Body of pancreas (tissue), 4 donors: Measurements from ENCODE around the gene ADD1. TPM values are rescaled to one million over a fixed set of nuclear protein-coding genes. Genes with fewer than 3 reads are reported as not detected.

Experiments used
- ATAC-seq: fragments of 150-250 bp; one replicate; pipeline ENCODE4 v1.9.1; 2016
- DNase-seq, 4 donors: peaks; one replicate each; pipeline ENCODE4 v3.0.0-alpha.2; 2019
- H3K27ac ChIP-seq, 4 donors: fragments of 200-600 bp; sonication (generic); 1 replicate in 3 of 4; 2 replicates in 1 of 4; pipeline versions ENCODE4 v1.5.1 to v1.6.1; 2016 to 2019; ENCODE audit warnings: mild to moderate bottlenecking in 1 of 4, mixed read lengths in 1 of 4, moderate library complexity in 1 of 4
- H3K27me3 ChIP-seq, 2 donors: fragments of 200-600 bp; sonication (generic); one replicate each; pipeline ENCODE4 v1.6.0; 2016; ENCODE audit warnings: mild to moderate bottlenecking in 1 of 2
- H3K36me3 ChIP-seq, 2 donors: fragments of 200-600 bp; sonication (generic); replicated peaks in 1 of 2; 2 replicates each; pipeline ENCODE4 v1.5.1; 2016; ENCODE audit warnings: low read depth in 2 of 2; ENCODE audit not compliant: insufficient read depth in 1 of 2
- H3K4me1 ChIP-seq: fragments of 200-600 bp; sonication (generic); one replicate; pipeline ENCODE4 v1.6.0; 2016
- H3K4me3 ChIP-seq, 2 donors: fragments of 200-600 bp; sonication (generic); 1 replicate in 1 of 2; 2 replicates in 1 of 2; pipeline ENCODE4 v1.5.1; 2016 to 2019
- H3K9me3 ChIP-seq, 3 donors: fragments of 200-600 bp; sonication (generic); 1 replicate in 2 of 3; 2 replicates in 1 of 3; pipeline ENCODE4 v1.5.1; 2016
- CTCF ChIP-seq, 7 experiments: fragments of 450-650 bp in 4 of 7; fragments of 200-600 bp in 3 of 7; sonication (generic) in 3 of 7; IDR thresholded peaks; one replicate each; pipeline ENCODE4 v1.5.1; 2016 to 2019; ENCODE audit warnings: antibody characterized with exemption in 7 of 7
- POLR2A ChIP-seq, 3 donors: fragments of 450-650 bp; IDR thresholded peaks; one replicate each; pipeline ENCODE4 v1.6.1; 2016; ENCODE audit warnings: antibody characterized with exemption in 3 of 3, mild to moderate bottlenecking in 2 of 3
- WGBS, 2 donors: methylation state at CpG; one replicate each; pipeline ENCODE4 v1.1.5; 2017; 5-methylcytosine and 5-hydroxymethylcytosine counted together
- intact Hi-C: fragments of 100-400 bp; cut with DNase I; formaldehyde crosslinking; loops from one replicate; pipeline ENCODE4 v1.15.1; 2023
- total RNA-seq, 2 donors: library from RNA; depleted of rRNA; stranded (reverse); fragments of >200 nt; gene quantifications; one replicate each; pipeline ENCODE4 v1.1.0, GENCODE V29; 2016

ADD1 gene
- total RNA-seq, 2 donors from 2014 or later = 84.1 to 266 TPM

GRCh38 chr4:2861631-2862436 is 18.2 kb downstream of the ADD1 start:
- ATAC-seq (no peak), DNase-seq (no peak)
- TF ChIP-seq CTCF (IDR thresholded peaks at IDR 0.05) = no peak
- TF ChIP-seq POLR2A (IDR thresholded peaks at IDR 0.05) = no peak
- Histone ChIP-seq H3K36me3 (no peaks in the 10 kb centered on the region), H3K4me3 (no peak overlapping the region), H3K9me3 (no peaks in the 10 kb centered on the region), H3K4me1 (peaks cover 92% of the 10 kb centered on the region), H3K27ac (peak overlapping the region in 3 of 4 donors; percentile 35 to 76 (median 52)), H3K27me3 (no peaks in the 10 kb centered on the region)
- intact Hi-C loops = no loop called here
- 78 to 81% methylated on average over 4 of the region's 4 CpGs for WGBS, 2 donors

GRCh38 chr4:2862528-2862927 is 18.9 kb downstream of the ADD1 start:
- ATAC-seq (peak; percentile 38), DNase-seq (peak in 1 of 4 donors; percentile 19)
- Histone ChIP-seq H3K9me3 (no peaks in the 10 kb centered on the region), H3K27ac (peak overlapping the region in 2 of 4 donors; percentile 37 to 52), H3K4me3 (no peak overlapping the region), H3K4me1 (peaks cover 93% of the 10 kb centered on the region), H3K36me3 (no peaks in the 10 kb centered on the region), H3K27me3 (no peaks in the 10 kb centered on the region)
- intact Hi-C loops = no loop called here
- TF ChIP-seq CTCF (IDR thresholded peaks at IDR 0.05) (no peak), POLR2A (IDR thresholded peaks at IDR 0.05) (no peak)
- 37 to 44% methylated on average over 1 of the region's 1 CpG for WGBS, 2 donors

- H3K9me3 ChIP-seq = no peaks in the 10 kb centered on the region
- no peak for DNase-seq
- peaks cover 96% of the 10 kb centered on the region for H3K4me1 ChIP-seq
- no peaks in the 10 kb centered on the region for H3K27me3 ChIP-seq
- no peak for ATAC-seq
- intact Hi-C loops = no loop called here
- H3K27ac ChIP-seq = no peak overlapping the region
- TF ChIP-seq CTCF (IDR thresholded peaks at IDR 0.05) (no peak), POLR2A (IDR thresholded peaks at IDR 0.05) (no peak)
- no peaks in the 10 kb centered on the region for H3K36me3 ChIP-seq
- no peak overlapping the region for H3K4me3 ChIP-seq
Measured at GRCh38 chr4:2863649-2864048, 20.0 kb downstream of the ADD1 start.

GRCh38 chr4:2865196-2865780 is 21.6 kb downstream of the ADD1 start:
- Histone ChIP-seq H3K4me1 (peaks cover 97% of the 10 kb centered on the region), H3K27me3 (no peaks in the 10 kb centered on the region), H3K27ac (peak overlapping the region in 1 of 4 donors; percentile 58), H3K9me3 (no peaks in the 10 kb centered on the region), H3K4me3 (no peak overlapping the region), H3K36me3 (no peaks in the 10 kb centered on the region)
- WGBS, 2 donors = 8 to 13% methylated on average over 2 of the region's 2 CpGs
- intact Hi-C loops = no loop called here
- TF ChIP-seq POLR2A (IDR thresholded peaks at IDR 0.05) = no peak
- no peak for TF ChIP-seq CTCF (IDR thresholded peaks at IDR 0.05)
- DNase-seq = no peak
- no peak for ATAC-seq
